Measurements from ENCODE around the gene MYL12B. TPM values are rescaled to one million over a fixed set of nuclear protein-coding genes. Genes with fewer than 3 reads are reported as not detected.

The MYL12B gene
- total RNA-seq, 4 donors from 2014 or later, result 78.2 to 558 (median 337) TPM

DNA sequence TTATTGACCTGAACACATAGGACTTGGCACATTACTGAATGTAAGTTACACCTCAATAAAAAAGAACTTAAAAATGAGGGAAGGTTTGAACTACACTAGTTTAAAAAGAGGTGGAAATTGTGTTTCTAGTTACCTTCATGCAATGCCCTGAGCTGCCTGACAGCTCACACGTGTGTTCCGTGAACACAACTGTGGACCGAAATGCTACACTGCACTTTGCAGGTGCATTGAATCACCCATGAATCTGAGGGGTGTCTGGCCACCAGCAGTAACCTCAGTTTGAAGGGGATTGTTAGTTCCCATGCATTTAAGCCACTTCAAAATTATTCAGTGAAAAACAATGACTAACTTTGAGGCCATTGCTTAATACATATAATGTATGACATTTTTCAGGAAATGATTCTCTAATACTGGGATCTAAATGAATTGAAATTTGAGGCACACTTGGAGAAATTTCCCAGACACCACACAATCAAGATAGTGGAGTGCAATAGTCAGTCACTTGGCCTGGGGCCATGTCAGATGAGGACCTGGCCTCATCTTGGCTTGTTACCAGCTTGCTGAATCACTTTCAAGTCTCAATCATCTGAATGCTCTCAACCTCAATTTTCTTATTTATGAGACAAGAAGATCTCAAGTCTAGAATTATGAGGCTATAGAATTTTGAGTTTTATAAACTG lies 59.3 kb downstream of the MYL12B start:
- 74 to 88% methylated on average over 3 of the region's 3 CpGs for WGBS, 2 donors (ENCODE audit: low coverage in 1 of 2)
- Histone ChIP-seq H3K27ac (no peak overlapping the region), H3K4me1 (no peaks in the 10 kb centered on the region), H3K4me3 (no peak overlapping the region), H3K27me3 (no peaks in the 10 kb centered on the region), H3K9me3 (no peaks in the 10 kb centered on the region), H3K36me3 (no peaks in the 10 kb centered on the region)
- intact Hi-C loops (cut with DNase I; ENCODE audit: low total_unique reads) (no loop called here), in situ Hi-C loops (cut with MboI; ENCODE audit: low pct_ligation_motif_present in 1 of 4, low pct_unique_long_range_greater_than_20kb in 1 of 4, low sequenced_read_pairs in 3 of 4) (no loop called here)
- no peak for DNase-seq
- TF ChIP-seq, protein P1, sequence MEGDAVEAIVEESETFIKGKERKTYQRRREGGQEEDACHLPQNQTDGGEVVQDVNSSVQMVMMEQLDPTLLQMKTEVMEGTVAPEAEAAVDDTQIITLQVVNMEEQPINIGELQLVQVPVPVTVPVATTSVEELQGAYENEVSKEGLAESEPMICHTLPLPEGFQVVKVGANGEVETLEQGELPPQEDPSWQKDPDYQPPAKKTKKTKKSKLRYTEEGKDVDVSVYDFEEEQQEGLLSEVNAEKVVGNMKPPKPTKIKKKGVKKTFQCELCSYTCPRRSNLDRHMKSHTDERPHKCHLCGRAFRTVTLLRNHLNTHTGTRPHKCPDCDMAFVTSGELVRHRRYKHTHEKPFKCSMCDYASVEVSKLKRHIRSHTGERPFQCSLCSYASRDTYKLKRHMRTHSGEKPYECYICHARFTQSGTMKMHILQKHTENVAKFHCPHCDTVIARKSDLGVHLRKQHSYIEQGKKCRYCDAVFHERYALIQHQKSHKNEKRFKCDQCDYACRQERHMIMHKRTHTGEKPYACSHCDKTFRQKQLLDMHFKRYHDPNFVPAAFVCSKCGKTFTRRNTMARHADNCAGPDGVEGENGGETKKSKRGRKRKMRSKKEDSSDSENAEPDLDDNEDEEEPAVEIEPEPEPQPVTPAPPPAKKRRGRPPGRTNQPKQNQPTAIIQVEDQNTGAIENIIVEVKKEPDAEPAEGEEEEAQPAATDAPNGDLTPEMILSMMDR (IDR thresholded peaks at IDR 0.05), result no peak
- TF ChIP-seq POLR2AphosphoS5 (IDR thresholded peaks at IDR 0.05) (no peak), POLR2A (IDR thresholded peaks at IDR 0.05) (no peak), EP300 (IDR thresholded peaks at IDR 0.05; ENCODE audit: low read depth) (no peak)

DNA sequence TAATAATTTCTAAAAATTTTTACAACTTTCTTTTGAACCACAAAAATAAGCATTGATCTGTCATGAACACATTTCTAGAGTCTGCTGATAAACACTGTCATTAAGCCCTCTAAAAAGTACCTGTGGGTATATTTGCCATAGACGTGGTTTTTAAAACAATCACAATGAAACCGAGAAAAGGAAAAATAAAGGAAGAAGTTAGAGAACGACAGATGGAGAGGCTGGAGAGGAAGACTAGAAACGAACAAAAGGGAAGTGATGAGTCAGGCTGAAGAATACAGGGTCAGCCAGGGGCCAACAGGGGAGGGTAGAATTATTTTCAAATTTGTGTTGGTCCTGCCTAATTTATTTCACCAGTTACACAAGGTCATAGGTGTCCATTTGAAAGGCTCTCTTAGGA lies 62.0 kb downstream of the MYL12B start:
- no peaks in the 10 kb centered on the region for H3K36me3 ChIP-seq
- no peak for DNase-seq
- in situ Hi-C loops (cut with MboI; ENCODE audit: low pct_ligation_motif_present in 1 of 4, low pct_unique_long_range_greater_than_20kb in 1 of 4, low sequenced_read_pairs in 3 of 4) (no loop called here), intact Hi-C loops (cut with DNase I; ENCODE audit: low total_unique reads) (no loop called here)
- H3K9me3 ChIP-seq, result no peaks in the 10 kb centered on the region
- H3K27ac ChIP-seq, result no peak overlapping the region
- H3K4me3 ChIP-seq, result no peak overlapping the region
- WGBS, 2 donors (ENCODE audit: low coverage in 1 of 2), result 51 to 62% methylated on average over 4 of the region's 4 CpGs
- no peak for TF ChIP-seq POLR2AphosphoS5 (IDR thresholded peaks at IDR 0.05)
- no peak for TF ChIP-seq POLR2A (IDR thresholded peaks at IDR 0.05)
- TF ChIP-seq, protein P1 (IDR thresholded peaks at IDR 0.05), result no peak
- TF ChIP-seq EP300 (IDR thresholded peaks at IDR 0.05; ENCODE audit: low read depth), result no peak
- no peaks in the 10 kb centered on the region for H3K27me3 ChIP-seq
- H3K4me1 ChIP-seq, result no peaks in the 10 kb centered on the region

Other genes with a start within 250 kb of the MYL12B start
- 100 to 1,000 TPM in 1 of 4 donors, 10 to 100 TPM in 3; 11.1 to 151 (median 87.0) TPM for gene LPIN2, start 249.0 kb upstream of the MYL12B start, total RNA-seq
- 10 to 100 TPM in 1 of 4 donors, 1 to 10 TPM in 3; 6.0 to 30.4 (median 7.7) TPM for gene MYOM1, start 42.2 kb upstream of the MYL12B start, total RNA-seq
- 100 to 1,000 TPM; 257 to 511 (median 338) TPM for gene MYL12A, start 14.3 kb upstream of the MYL12B start, total RNA-seq
- 100 to 1,000 TPM in 1 of 4 donors, 10 to 100 TPM in 3; 23.2 to 166 (median 53.3) TPM for gene TGIF1, start 188.0 kb downstream of the MYL12B start, total RNA-seq

Data from transverse colon (tissue), 4 donors.